Kidney tubule cell (primary cell): ENCODE measurements around the gene SIM2.
"Not testable (repeated sequence)": the region's sequence is repeated elsewhere in the genome, so short reads cannot be mapped to it uniquely, and the experiment has no call there.

Experiments
- DNase-seq: peaks from one replicate; pipeline ENCODE4 v3.0.0-alpha.2; 2018; ENCODE audit warnings: low spot score

Gene SIM2

GRCh38 chr21:36698981-36699545, at the start of gene SIM2:
TSS of gene SIM2 (plus strand) at chr21:36699115. CDS start at chr21:36699747, 632 bp downstream.
- DNase-seq = peak; percentile 86

- peak; percentile 39 for DNase-seq
Observed at GRCh38 chr21:36654324-36654723, 44.6 kb upstream of the SIM2 start.

- no peak for DNase-seq
Observed at GRCh38 chr21:36654796-36655325, 44.1 kb upstream of the SIM2 start.

GRCh38 chr21:36656138-36656537, 42.8 kb upstream of the SIM2 start:
- DNase-seq = peak; percentile 91

- not testable (repeated sequence) for DNase-seq
Observed at GRCh38 chr21:36657290-36657689, 41.6 kb upstream of the SIM2 start.

- no peak for DNase-seq
Observed at GRCh38 chr21:36657999-36658398, 40.9 kb upstream of the SIM2 start.

- peak; percentile 24 for DNase-seq
Observed at GRCh38 chr21:36658926-36659325, 40.0 kb upstream of the SIM2 start.

- no peak for DNase-seq
Observed at GRCh38 chr21:36661511-36662309, 37.2 kb upstream of the SIM2 start.

GRCh38 chr21:36663033-36663855, 35.7 kb upstream of the SIM2 start:
- DNase-seq = peak; percentile 18

- DNase-seq = no peak
Observed at GRCh38 chr21:36664662-36664990, 34.3 kb upstream of the SIM2 start.

GRCh38 chr21:36665806-36666205, 33.1 kb upstream of the SIM2 start:
- DNase-seq = no peak

- DNase-seq = no peak
Observed at GRCh38 chr21:36668713-36669112, 30.2 kb upstream of the SIM2 start.

GRCh38 chr21:36671836-36672235, 27.1 kb upstream of the SIM2 start:
- DNase-seq = no peak

- DNase-seq = not testable (repeated sequence)
Observed at GRCh38 chr21:36672296-36672695, 26.6 kb upstream of the SIM2 start.

- no peak for DNase-seq
Observed at GRCh38 chr21:36672737-36673136, 26.2 kb upstream of the SIM2 start.

GRCh38 chr21:36676039-36676950, 22.6 kb upstream of the SIM2 start:
- DNase-seq = no peak

GRCh38 chr21:36677443-36677842, 21.5 kb upstream of the SIM2 start:
- no peak for DNase-seq

GRCh38 chr21:36678538-36678937, 20.4 kb upstream of the SIM2 start:
- no peak for DNase-seq

- DNase-seq = no peak
Observed at GRCh38 chr21:36681117-36681631, 17.7 kb upstream of the SIM2 start.

- DNase-seq = no peak
Observed at GRCh38 chr21:36684957-36685714, 13.8 kb upstream of the SIM2 start.

- no peak for DNase-seq
Observed at GRCh38 chr21:36686955-36687354, 12.0 kb upstream of the SIM2 start.
